Tibial nerve (tissue), 3 donors: ENCODE measurements around the gene TAOK1.

Experiments
- CTCF ChIP-seq, 5 experiments: fragments of 200-600 bp in 3 of 5; fragments of 450-650 bp in 2 of 5; sonication (generic) in 3 of 5; IDR thresholded peaks; one replicate each; pipeline ENCODE4 v1.5.1; 2016 to 2019; ENCODE audit warnings: antibody characterized with exemption in 5 of 5, mild to moderate bottlenecking in 3 of 5, moderate library complexity in 2 of 5
- POLR2A ChIP-seq, 2 donors: fragments of 450-650 bp; IDR thresholded peaks; one replicate each; pipeline ENCODE4 v1.6.1; 2017; ENCODE audit warnings: antibody characterized with exemption in 2 of 2, mild to moderate bottlenecking in 2 of 2, moderate library complexity in 2 of 2

- TF ChIP-seq CTCF (IDR thresholded peaks at IDR 0.05) (no peak), POLR2A (IDR thresholded peaks at IDR 0.05) (no peak)
Observed at GRCh38 chr17:29524692-29525091, 134.5 kb downstream of the TAOK1 start.
